ENCODE results near the gene RFTN1.

DNA sequence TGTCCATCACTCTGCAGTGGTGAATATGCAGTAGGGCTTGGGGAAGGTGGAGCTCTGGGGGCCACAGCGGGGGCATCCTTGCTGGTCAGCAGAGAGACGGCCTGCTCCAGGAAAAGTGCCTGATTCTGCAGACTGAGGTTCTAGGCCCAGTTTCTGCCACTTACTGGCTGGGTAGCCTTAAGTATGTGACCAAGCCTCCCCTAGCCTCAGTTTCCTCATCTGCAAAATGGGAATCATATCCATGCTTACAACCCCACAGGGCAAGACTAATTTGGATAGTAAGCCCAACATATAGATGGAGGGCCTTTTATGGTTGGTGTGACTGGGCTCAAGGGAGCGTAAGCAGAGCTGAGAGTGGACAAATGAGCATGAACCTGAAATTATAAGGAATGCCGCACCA is 187.6 kb downstream of the RFTN1 start:
- TF ChIP-seq FOS (IDR thresholded peaks at IDR 0.05; ENCODE audit: borderline replicate concordance, insufficient read depth, low read length) (no peak), MYC (IDR thresholded peaks at IDR 0.05; ENCODE audit: low read depth, low read length) (no peak), EZH2 (IDR thresholded peaks at IDR 0.05; ENCODE audit: borderline replicate concordance, low read depth, low read length, severe bottlenecking) (no peak), JUN (IDR thresholded peaks at IDR 0.05; ENCODE audit: borderline replicate concordance, insufficient read depth, insufficient read length, low read depth) (no peak), POLR2AphosphoS5 (IDR thresholded peaks at IDR 0.05; ENCODE audit: insufficient read depth, low read depth, low read length) (no peak), POLR2A (IDR thresholded peaks at IDR 0.05; ENCODE audit: low read depth, low read length) (no peak), MAX (IDR thresholded peaks at IDR 0.05; ENCODE audit: insufficient read depth, insufficient read length) (no peak)
- TF ChIP-seq, protein P1, sequence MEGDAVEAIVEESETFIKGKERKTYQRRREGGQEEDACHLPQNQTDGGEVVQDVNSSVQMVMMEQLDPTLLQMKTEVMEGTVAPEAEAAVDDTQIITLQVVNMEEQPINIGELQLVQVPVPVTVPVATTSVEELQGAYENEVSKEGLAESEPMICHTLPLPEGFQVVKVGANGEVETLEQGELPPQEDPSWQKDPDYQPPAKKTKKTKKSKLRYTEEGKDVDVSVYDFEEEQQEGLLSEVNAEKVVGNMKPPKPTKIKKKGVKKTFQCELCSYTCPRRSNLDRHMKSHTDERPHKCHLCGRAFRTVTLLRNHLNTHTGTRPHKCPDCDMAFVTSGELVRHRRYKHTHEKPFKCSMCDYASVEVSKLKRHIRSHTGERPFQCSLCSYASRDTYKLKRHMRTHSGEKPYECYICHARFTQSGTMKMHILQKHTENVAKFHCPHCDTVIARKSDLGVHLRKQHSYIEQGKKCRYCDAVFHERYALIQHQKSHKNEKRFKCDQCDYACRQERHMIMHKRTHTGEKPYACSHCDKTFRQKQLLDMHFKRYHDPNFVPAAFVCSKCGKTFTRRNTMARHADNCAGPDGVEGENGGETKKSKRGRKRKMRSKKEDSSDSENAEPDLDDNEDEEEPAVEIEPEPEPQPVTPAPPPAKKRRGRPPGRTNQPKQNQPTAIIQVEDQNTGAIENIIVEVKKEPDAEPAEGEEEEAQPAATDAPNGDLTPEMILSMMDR (IDR thresholded peaks at IDR 0.05; ENCODE audit: extremely low read depth in 1 of 2, insufficient read depth in 1 of 2, low read depth in 1 of 2, low read length in 2 of 2): no peak
